Renal cortex interstitium (tissue), 15 donors: ENCODE results near the gene C10orf90. TPM values are rescaled to one million over a fixed set of nuclear protein-coding genes. Genes with fewer than 3 reads are reported as not detected.

ENCODE experiments used
- DNase-seq, 11 donors: peaks; one replicate each; pipeline ENCODE4 v3.0.0-alpha.2; 2013; ENCODE audit warnings: low read depth in 9 of 11, low spot score in 4 of 11; ENCODE audit errors: extremely low read depth in 1 of 11
- long read RNA-seq, 16 experiments: transcript quantifications; one replicate each; lab custom pipeline, GENCODE V29; 2026
- polyA plus RNA-seq, 3 donors: library from polyadenylated mRNA; unstranded; fragments of 120-200 nt; gene quantifications; one replicate each; pipeline ENCODE4 v1.2.1, GENCODE V29; 2013; ENCODE audit not compliant: insufficient read length in 3 of 3

C10orf90 gene
- polyA plus RNA-seq: under 1 TPM; 0.52 to 0.70 (median 0.70) TPM
- long read RNA-seq, donor 1: 0 reads
- long read RNA-seq, donor 2: 0 reads
- long read RNA-seq, donor 3: 0 reads
- long read RNA-seq, donor 4: 0 reads
- long read RNA-seq, donor 5: 0 reads
- long read RNA-seq, donor 6: 0 reads
- long read RNA-seq, donor 7: 0 reads
- long read RNA-seq, donor 8: 0 reads
- long read RNA-seq, donor 9: 0 reads
- long read RNA-seq, donor 10: 0 reads
- long read RNA-seq, donor 11, partial matches to known transcripts: 0 of 1 reads
- long read RNA-seq, donor 11, other reads (novel, unspliced or antisense): 0 of 1 reads
- long read RNA-seq, donor 12: 0 reads
- long read RNA-seq, donor 13: 0 reads
- long read RNA-seq, donor 14: 0 reads
- long read RNA-seq, donor 15: 0 reads
- long read RNA-seq, donor 16: 0 reads

GRCh38 chr10:126670056-126670894 lies at the start of gene C10orf90:
Gene C10orf90 (minus strand): TSS chr10:126670693. CDS start chr10:126670480, 213 bp downstream.
- no peak for DNase-seq

GRCh38 chr10:126716366-126716765 lies 45.9 kb upstream of the C10orf90 start:
- DNase-seq: no peak

GRCh38 chr10:126713594-126713993 lies 43.1 kb upstream of the C10orf90 start:
- DNase-seq: no peak

GRCh38 chr10:126712681-126713080 lies 42.2 kb upstream of the C10orf90 start:
- no peak for DNase-seq

GRCh38 chr10:126705951-126706565 lies 35.6 kb upstream of the C10orf90 start:
- DNase-seq: no peak

- DNase-seq: no peak
Observed at GRCh38 chr10:126705131-126705530, 34.6 kb upstream of the C10orf90 start.

- no peak for DNase-seq
Observed at GRCh38 chr10:126704649-126705048, 34.2 kb upstream of the C10orf90 start.

- no peak for DNase-seq
Observed at GRCh38 chr10:126702181-126702580, 31.7 kb upstream of the C10orf90 start.

- DNase-seq: no peak
Observed at GRCh38 chr10:126701526-126701925, 31.0 kb upstream of the C10orf90 start.

- no peak for DNase-seq
Observed at GRCh38 chr10:126696684-126697083, 26.2 kb upstream of the C10orf90 start.

GRCh38 chr10:126691456-126691855 lies 21.0 kb upstream of the C10orf90 start:
- no peak for DNase-seq

- no peak for DNase-seq
Observed at GRCh38 chr10:126690534-126690933, 20.0 kb upstream of the C10orf90 start.

- DNase-seq: no peak
Observed at GRCh38 chr10:126689461-126689994, 19.0 kb upstream of the C10orf90 start.

GRCh38 chr10:126687121-126687606 lies 16.7 kb upstream of the C10orf90 start:
- DNase-seq: no peak

GRCh38 chr10:126686719-126687118 lies 16.2 kb upstream of the C10orf90 start:
- no peak for DNase-seq

- no peak for DNase-seq
Observed at GRCh38 chr10:126686268-126686667, 15.8 kb upstream of the C10orf90 start.

GRCh38 chr10:126685756-126686155 lies 15.3 kb upstream of the C10orf90 start:
- DNase-seq: no peak

GRCh38 chr10:126684171-126684745 lies 13.8 kb upstream of the C10orf90 start:
- no peak for DNase-seq

GRCh38 chr10:126683466-126683865 lies 13.0 kb upstream of the C10orf90 start:
- no peak for DNase-seq
